GM12874 (cell line): ENCODE measurements around the gene RHOD.
A peak's percentile ranks its signal among the peaks of the same experiment; 100 is the strongest.

ENCODE experiments used
- CTCF ChIP-seq: IDR thresholded peaks from 2 replicates; pipeline ENCODE4 v1.5.1; 2011; ENCODE audit warnings: low read depth, mild to moderate bottlenecking, control low read depth, low read length, moderate library complexity; ENCODE audit not compliant: insufficient read depth

Gene RHOD

DNA sequence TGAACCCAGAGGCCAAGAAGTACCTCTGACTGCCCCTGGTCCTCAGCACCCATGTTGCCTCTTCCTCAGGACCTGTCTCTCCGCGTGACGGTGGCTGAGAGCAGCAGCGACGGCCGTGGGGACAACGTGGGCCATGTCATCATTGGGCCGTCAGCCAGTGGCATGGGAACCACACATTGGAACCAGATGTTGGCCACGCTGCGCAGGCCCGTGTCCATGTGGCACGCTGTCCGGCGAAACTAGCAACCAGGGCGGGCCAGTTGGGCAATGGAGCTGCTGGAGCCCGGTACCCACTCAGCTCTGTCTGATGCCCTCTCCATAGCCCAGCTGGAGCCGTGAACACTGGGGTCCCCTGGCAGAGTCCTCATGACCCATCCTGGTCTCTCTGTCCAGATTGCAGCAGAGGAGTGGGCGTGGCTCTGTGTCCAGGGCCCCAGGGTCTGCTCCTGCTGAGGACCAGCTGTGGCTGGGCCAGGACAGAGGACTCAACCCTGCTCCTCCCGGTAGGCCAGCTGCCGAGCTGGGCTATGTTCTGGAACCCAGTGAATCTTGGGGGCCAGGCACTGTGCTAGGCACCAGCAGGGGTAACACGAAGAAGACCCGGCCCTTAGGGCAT is 8.0 kb upstream of the RHOD start:
- TF ChIP-seq CTCF, result no peak

- no peak for TF ChIP-seq CTCF
These were observed 6.5 kb upstream of the RHOD start for GRCh38 chr11:67050139-67050538.

DNA sequence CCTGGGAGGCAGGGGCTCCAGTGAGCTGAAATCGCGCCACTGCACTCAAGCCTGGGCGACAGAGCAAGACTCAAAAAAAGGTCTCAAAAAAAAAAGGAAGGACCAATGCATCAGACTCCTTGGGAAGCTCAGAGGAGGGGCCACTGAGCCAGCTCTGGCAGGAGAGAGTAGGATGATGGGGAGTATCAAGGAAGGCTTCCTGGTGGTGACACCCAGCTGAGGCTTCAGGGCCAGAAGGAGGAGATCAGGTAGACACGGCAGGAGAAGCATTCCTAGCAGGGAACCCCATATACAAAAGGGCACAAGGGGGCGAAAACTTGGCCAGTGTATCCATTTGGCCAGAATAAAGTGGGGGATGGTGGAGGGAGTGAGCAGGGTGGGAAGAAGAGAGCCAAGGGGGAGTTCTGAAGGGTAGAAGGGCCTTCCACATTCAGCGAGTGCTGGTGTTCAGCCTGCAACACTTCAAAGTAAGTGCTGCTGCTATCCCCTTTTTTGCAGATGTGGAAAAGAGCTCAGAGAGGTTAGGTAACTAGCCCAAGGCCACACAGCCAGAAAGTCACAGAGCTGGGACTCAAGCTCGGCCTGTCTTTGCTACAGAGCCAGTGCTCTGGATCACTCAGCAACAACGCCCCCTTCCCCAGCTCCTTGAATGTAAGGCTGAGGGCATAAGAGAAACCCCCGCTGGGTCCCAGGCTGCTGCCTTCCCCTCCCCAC is 5.3 kb upstream of the RHOD start:
- TF ChIP-seq CTCF, result no peak

GRCh38 chr11:67051945-67052488 is 4.6 kb upstream of the RHOD start:
- no peak for TF ChIP-seq CTCF

GRCh38 chr11:67052891-67053290 is 3.8 kb upstream of the RHOD start:
- TF ChIP-seq CTCF, result no peak

GRCh38 chr11:67053896-67054329 is 2.7 kb upstream of the RHOD start:
- peak; percentile 87 for TF ChIP-seq CTCF

- no peak for TF ChIP-seq CTCF
These were observed 2.3 kb upstream of the RHOD start for GRCh38 chr11:67054346-67054835.
